ENCODE measurements around the gene NCAM2.
"Not testable (repeated sequence)": the region's sequence is repeated elsewhere in the genome, so short reads cannot be mapped to it uniquely, and the experiment has no call there.

NCAM2 gene

DNA sequence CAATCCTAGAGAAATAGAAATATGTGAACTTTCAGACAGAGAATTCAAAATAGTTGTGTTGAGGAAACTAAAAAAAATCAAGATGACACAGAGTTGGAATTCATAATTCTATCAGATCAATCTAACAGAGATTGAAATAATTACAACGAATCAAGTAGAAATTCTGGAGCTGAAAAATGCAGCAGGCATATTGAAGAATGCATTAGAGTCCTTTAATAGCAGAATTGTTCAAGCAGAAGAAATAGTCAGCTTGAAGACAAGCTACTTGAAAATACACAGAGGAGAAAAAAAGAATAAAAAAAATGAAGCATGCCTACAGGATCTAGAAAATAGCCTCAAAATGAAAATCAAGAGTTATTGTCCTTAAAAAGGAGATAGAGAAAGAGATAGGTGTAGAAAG, 347.1 kb downstream of the NCAM2 start:
- no peak for DNase-seq

DNA sequence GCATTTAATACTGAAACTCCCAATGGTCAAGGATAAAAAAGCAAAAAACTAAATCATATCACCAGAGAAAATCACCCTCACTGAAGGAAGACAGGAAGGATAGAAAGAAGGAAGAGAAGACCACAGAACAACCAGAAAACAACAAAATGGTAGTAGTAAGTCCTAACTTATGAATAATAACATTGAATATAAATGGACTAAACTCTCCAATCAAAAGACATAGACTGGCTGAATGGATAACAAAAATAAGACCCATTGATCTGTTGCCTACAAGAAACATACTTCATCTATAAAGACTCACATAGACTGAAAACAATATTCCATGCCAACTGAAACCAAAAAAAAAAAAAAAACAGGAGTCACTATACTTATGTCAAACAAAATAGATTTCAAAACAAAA, 347.7 kb downstream of the NCAM2 start:
- no peak for DNase-seq

DNA sequence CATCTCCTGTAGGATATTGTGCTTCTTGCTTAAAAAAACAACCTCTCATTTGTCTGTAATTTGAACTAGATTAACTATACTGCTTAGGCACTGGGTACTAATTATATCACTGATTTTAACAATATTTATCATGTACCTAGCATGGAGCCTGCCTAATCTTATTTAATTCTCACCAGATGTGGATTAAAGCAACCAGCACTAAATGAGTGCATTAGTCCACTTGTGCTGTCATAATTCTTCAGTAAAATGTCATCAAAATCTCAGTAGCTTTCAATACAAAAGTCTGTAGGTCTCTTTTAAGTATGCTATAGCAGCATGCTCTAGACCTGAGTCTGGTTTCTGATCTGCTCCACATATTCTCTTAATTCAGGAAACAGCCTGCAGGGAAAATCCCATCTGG, 368.1 kb downstream of the NCAM2 start:
- DNase-seq: no peak

DNA sequence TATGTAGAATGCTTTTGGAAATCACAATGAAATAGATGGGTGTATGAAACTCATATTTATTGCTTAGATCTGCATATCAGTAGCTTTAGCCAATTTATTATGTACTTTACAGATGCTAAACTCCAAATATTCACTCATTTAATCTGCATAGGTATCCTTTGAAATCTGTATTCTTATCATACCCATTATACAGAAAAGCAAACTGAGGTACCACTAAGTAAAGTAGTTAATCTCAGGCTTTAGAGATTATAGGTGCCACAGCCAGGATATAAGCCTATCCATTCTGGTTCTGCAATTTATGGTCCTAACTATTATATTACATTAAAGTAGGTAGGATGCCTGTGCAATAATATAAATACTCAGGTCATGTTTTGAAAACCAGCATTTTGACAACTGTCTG, 369.4 kb downstream of the NCAM2 start:
- no peak for DNase-seq

DNA sequence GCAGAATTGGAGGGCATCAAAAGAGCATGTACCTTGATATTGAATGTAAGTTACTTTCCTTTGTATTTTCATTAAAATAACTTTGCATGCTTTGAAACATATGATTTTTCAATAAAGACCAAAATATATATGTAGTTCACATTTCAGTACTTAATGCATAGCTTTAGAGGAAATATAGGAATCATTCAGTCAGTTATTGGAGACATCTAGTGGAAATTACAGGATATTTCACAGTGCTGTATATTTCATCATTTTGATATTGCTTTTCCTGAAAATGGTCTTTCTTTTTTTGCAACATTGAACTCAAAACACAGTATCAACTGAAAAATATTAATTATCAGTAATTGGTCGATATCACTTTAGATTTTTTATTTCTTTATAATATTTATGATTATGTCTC, 375.8 kb downstream of the NCAM2 start:
- no peak for DNase-seq

DNA sequence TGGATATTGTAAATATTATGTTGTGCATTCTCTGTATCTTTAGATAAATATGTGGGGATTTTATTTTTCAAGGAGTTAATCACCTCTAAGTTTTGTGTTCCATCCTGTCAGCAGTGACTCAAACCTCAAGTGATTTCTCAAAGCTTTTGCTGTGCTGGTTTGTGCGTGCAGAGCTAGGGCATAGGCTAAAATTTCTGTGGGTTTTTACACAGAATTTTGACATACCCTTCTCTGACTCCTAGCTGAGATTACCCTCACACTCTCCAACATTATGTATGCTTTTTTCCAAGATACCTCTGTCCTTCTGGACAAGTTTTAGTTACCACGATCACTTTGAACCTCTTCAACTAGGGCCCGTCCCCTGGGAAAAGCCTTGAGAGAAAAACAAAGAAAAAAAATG, 384.9 kb downstream of the NCAM2 start:
- DNase-seq: no peak

DNA sequence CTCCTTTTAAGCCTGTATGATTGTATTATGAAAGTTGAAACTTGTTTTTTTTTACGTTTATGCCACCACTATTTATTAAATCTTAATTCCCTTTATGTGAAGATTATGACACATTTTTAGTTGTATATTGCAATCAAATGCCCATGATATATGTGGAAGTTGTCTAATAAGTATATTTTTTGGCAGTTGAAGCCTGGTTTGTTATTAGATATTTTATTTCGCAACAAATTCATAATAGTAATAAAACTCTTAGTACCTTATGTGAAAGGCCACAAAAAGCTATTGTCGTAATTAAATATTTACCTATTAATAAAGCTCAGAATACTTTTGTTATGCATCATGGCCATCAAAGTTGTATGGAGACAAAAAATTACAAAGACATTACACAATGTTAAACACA, 386.8 kb downstream of the NCAM2 start:
- no peak for DNase-seq

DNA sequence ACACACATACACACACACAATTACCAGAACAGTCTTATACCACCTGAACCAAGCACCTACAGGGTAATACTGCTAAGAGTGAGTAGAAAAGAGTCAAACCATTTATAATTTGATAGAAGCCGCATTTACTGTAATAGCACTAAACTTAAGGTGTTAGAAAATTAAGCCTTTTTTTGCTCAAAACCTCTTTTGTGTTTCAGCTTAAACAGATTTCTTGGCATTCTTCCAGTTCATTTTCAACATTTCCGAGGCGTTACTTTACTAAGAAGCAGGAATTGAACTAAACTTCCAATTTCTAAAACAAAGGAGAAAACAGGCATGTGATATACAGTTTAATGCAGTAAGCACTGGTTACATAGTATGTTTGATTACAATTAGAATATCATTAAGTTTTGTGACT, 387.2 kb downstream of the NCAM2 start:
- no peak for DNase-seq

DNA sequence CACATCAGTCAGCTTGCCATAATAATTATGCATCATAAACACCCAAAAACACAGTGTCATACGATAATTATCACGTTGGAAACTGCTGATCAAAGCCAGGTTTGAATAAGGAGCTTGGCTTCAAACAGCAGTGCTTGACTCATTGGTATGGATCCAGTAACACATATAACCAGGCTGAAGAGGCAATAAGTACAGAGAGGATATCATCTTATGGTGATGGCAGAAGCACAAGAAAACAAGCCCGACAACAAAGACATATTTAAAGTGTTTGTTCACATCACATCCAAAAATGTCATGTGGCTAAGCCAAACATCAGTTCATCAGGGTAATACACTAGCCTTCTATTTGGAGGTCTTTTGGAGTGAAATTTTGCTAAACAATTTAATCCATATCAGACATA, 389.7 kb downstream of the NCAM2 start:
- DNase-seq: no peak

DNA sequence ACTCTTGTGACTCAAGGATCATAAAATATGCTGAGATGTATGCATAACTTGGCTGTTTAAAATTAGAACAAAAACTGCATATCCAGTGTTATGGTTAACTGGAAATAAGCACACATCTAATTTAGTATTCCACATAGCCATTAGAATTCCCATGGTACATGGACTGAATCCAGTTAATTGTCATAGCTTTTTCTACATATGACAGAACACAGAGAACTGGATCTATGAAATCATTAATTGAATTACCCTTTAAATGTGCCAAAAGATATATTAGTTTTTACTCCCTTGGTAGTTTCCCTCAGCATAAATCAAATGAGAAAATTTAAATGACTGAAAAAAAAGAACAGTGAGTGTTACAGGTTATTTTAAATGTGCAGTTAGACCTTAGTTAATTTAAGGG, 395.9 kb downstream of the NCAM2 start:
- no peak for DNase-seq

DNA sequence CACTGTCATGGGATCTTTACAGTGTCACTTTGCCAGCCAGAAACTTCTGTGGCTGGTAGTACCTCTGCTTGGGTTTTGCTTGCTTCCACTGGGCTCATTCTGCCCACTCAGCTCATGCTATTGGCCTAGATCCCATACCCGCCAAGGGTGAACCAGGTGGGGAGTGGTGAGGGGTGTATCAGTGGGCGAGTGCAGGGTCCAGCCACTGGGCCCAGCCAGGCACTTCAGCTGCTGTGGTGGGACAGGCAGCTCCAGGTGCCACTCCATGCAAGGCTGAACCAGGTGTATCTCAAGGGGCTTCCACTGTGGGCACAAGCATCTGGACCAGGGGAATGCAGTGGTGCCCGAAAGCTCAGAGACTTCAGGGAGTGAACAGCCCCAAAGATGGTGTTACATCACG, 398.2 kb downstream of the NCAM2 start:
- no peak for DNase-seq

DNA sequence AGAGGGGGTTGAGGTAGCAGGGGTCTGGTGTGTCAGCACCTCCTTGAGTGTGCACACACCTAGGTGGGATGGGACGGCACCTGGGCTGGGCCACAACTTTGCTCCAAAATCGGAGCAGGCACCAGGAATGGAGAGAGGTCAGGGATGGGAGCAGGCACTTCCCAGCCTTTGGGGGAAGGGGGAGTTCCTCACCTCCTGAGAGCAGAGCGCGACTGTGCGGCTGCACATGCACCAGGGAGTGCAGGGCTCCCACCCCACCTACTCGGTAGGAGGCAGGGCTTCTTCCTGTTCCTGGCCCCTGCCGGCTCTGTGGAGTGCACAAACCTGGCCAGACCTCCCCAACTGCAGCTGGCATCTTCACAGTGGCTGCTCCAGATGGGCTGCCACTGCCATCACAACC, 399.3 kb downstream of the NCAM2 start:
- DNase-seq: no peak

DNA sequence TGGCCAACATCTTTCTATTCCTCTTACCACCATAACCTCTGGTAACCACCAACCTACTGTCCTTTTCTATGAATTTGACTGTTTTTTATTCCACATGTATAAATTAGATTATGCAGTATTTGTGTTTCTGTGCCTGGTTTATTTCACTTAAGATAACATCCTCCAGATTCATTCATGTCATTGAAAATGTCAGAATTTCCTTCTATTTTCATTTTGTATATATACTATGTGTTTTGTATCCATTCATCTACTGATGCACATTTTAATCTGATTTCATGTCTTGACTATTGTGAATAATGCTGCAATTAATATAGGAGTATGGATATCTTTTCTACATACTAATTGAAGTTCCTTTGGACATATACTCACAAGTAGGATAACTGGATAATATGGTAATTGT, 403.2 kb downstream of the NCAM2 start:
- no peak for DNase-seq

DNA sequence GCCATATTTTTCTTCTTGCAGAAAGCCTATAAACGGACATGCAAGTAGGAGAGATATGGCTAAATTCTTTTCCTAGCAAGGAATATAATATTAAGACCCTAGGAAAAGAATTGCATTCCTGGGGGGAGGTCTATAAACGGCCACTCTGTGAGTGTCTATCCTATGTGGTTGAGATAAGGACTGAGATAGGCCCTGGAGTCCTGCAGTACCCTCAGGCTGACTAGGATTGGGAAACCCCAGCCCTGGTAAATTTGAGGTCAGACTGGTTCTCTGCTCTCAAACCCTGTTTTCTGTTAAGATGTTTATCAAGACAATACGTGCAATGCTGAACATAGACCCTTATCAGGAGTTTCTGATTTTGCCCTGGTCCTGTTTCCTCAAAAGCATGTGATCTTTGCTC, 404.0 kb downstream of the NCAM2 start:
- not testable (repeated sequence) for DNase-seq

DNA sequence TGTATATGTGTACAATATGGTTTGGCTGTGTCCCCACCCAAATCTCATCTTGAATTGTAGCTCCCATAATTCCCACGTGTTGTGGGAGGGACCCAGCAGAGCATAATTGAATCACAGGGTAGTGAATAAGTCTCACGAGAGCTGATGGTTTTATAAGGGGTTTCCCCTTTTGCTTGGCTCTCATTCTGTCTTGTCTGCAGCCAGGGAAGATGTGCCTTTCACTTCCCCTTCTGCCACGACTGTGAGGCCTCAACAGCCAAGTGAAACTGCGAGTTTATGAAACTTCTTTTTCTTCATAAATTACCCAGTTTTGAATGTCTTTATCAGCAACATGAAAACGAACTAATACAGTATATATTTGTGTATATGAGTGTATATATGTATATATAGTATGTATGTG, 406.1 kb downstream of the NCAM2 start:
- DNase-seq: not testable (repeated sequence)

DNA sequence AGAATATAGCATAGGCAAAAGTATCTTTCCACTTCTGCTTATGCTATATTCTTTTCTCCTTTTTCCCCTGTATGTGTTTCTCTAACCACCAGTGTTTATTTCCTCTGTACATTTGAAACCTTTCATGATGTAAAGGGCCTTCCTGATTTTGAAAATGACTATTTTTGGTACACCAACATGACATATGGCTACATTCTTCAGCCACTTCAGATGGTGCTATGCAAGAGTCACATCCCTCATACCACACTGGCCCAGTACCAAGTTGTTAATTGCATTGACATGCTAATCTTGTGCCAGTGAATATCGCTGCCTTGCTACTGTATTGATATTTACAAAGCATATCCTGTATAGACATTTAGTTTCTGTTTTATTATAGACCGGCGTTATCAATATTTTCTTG, 408.7 kb downstream of the NCAM2 start:
- DNase-seq: no peak

DNA sequence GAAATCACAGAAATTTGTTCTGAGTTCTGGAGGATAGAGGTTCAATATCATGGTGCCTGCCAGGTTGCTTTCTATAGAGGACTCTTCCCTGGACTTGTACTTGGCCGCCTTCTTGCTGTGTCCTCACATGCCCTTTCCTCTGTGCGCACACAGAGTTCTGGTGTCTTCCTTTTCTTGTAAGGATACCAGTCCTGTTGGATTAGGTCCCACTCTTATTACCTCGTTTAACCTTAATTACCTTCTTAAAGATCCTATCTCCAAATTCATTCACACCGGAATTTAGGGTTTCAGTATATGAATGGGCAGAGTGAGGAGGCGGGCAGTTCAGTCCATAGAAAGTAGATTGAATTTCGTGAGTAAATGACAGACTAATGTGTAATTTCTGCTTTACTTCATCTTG, 413.9 kb downstream of the NCAM2 start:
- no peak for DNase-seq

DNA sequence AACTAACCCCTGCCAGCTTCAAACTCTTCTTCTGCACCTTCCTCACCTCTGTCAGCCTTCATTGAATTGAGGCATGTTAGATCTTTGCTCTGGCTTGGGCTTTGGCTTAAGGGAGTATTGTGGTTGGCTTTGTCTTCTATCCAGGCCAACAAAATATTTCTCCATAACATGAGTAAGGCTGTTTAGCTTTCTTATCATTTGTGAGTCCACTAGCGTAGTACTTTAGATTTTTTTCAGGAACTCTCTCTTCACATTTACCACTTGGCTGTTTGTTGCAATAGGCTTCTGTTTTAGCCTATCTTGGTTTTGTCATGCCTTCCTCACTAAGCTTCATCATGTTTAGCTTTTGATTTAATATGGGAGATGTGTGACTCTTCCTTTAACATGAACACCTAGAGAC, 417.5 kb downstream of the NCAM2 start:
- no peak for DNase-seq

DNA sequence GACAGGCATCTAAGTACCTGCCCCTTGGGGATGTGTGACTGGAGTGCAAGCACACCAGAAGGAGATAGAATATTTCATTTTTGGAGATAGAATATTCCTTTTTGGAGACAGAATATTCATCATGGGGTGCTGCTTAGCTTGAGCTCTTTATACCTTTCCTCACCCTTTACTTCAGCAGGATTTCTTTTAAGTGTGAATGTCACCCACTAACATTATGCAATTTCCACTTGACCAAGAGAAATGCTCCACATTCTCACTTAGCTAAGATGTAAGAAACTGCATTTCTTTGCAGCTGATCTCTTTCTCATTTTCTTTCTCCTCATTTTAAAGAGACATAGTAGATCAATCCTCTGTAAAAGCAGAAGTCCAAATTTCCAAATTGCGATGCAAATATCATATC, 436.7 kb downstream of the NCAM2 start:
- DNase-seq: no peak

DNA sequence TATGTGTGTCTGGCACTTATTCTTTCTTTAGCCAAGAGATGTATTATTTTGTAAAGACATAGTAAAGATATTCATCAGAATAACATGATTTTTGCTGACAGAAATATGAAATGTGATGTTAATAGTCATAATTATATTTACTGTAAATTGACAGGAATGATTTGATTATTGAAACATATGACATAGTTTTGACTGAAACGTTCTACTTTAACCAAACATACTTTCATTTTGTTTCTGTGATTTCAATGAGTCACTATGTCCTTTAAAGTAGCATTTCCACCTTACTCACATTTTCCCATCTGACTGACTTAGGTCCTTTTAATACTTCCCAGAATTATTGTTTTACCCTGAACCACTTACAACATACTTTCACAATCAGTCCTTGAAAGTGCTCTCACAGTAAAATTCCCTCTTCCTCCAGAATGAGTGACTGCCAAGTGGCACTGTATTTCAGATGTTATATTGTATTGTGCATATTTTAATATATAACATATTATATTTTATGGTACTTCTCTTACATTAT, 437.9 kb downstream of the NCAM2 start:
- no peak for DNase-seq

DNA sequence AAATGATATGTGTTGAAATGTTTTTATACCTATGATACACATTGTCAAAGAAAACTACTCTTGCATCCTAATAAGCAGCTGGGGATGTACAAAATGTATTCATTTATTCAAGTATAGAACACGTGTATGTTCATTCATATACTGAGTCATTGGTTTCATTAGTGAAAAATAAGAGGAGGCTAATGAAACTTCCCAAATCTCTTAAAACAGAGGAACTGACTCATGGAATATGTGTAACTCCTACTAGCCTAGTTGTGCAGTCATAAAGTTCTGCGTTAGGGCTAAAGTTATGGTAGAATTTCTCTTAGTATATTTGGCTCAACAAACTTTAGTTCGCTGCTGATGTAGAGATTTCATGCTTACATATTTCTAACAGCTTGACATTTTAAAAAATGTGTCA, 441.6 kb downstream of the NCAM2 start:
- no peak for DNase-seq

DNA sequence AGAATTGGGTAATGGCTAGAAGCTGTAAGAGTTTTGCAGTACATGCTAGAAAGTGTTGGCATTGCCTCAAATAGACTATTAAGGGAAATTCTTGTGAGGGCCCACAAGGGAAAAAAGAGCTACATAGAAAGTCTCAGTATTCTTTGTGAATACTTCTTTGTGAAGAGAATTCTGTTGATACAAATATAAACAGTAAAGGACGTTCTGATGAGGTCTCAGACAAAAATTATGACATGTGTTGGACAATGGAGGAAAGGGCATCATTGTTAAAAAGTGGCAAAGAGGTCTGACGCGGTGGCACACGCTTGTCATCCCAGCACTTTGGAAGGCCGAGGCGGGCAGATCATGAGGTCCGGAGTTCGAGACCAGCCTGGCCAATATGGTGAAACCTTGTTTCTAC, 458.9 kb downstream of the NCAM2 start:
- DNase-seq: no peak

DNA sequence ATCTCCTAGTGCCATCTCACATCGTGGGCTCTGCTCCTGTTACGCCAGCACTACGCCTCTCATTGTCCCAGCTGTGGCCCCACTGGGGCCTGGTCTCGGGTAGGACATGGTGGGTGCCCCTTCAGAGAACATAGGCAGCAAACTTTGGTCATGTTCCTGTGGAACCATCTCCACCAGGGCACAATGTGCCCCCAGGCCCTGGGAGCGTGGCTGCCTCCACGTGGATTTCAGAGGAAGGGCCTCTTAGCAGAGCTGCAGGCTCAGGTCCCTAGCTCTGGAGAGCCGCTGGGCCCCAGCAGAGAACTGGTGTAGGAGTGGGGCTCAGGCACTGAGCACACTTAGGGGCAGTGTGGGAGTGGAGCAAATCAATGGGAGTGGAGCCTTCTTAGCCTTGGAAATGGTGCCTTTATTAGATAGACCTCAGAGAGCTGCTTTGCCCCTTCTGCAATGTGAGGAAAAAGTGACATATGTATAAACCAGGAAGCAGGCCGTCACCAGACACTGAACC, 460.0 kb downstream of the NCAM2 start:
- DNase-seq: no peak

DNA sequence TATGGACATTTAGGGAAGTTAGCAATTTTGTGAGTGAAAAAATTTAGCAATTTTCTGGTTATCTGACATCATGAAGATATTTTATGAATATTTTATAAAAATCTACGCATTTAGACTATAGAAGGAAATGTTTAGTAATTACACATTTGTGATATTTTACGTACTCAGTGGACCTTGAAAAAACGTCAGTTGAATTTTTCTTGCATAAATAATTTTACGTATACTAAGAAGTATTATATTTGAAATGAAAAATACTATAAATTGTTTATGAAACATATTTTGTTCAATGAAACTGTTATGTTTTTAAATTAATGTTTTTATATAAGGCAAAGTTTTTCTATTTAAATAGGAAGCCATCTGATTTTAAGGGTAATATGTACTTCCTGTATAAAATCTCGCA, 462.8 kb downstream of the NCAM2 start:
- DNase-seq: no peak

DNA sequence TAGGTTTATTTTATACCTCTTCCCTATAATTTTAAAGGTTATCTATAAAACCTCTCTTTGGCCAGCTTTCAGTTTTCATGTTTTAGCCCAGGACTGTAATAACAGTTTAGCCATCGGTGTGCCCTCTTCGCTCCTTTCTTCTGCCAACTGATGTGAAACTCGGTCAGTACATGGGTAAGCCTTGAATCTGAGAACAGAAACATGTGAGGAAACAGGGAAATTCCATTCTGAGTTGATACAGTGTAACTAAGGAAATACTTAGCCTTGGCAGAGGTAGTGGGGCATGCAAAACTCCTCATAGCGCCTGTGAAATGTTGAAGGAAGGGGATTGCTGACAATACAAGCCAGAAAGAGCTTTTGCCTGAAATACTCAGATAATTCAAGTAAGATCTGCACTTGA, 465.2 kb downstream of the NCAM2 start:
- DNase-seq: no peak

DNA sequence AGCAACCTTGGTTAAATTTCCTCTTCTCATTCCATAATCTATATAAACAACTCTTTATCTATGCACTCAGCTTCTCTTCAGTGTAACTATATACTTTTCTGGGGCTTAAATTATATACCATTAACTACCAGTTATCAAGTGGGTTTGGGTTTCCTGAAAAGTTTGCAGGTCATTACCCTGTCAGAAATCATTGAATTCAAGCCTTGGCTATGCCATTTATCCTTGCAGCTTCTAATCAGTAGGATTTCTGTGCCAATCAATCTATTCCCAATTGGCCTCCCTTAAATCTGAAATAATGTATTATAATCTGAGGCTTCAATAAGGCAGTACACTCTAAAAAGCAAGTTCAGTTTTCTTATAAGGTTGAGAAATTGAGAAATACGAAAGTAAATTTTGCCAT, 466.5 kb downstream of the NCAM2 start:
- no peak for DNase-seq

Data from stimulated activated CD4-positive, alpha-beta T cell treated with anti-CD3 and anti-CD28 coated beads, Interleukin-2, amount 100 ng/mL, for 24 hours (primary cell).